Uterus (tissue), 2 donors: ENCODE results near the gene PCDHGA4.
"Not testable (repeated sequence)": the region's sequence is repeated elsewhere in the genome, so short reads cannot be mapped to it uniquely, and the experiment has no call there.

ENCODE experiments used
- POLR2A ChIP-seq, 2 donors: fragments of 450-650 bp; IDR thresholded peaks; one replicate each; pipeline ENCODE4 v1.6.1; 2016; ENCODE audit warnings: antibody characterized with exemption in 2 of 2, mild to moderate bottlenecking in 1 of 2, moderate library complexity in 1 of 2
- TF ChIP-seq, protein P1 (sequence below), 4 experiments: fragments of 200-600 bp in 2 of 4; fragments of 450-650 bp in 2 of 4; sonication (generic) in 2 of 4; IDR thresholded peaks; one replicate each; pipeline ENCODE4 v1.5.1; 2016 to 2019; ENCODE audit warnings: antibody characterized with exemption in 4 of 4, mild to moderate bottlenecking in 2 of 4, moderate library complexity in 1 of 4

DNA sequence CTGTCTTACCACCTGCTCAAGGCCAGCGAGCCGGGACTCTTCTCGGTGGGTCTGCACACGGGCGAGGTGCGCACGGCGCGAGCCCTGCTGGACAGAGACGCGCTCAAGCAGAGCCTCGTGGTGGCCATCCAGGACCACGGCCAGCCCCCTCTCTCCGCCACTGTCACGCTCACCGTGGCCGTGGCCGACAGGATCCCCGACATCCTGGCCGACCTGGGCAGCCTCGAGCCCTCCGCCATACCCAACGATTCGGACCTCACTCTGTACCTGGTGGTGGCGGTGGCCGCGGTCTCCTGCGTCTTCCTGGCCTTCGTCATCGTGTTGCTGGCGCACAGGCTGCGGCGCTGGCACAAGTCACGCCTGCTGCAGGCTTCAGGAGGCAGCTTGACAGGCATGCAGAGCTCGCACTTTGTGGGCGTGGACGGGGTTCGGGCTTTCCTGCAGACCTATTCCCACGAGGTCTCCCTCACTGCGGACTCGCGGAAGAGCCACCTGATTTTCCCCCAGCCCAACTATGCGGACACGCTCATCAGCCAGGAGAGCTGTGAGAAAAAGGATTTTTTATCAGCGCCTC lies 14.0 kb upstream of the PCDHGA4 start:
- TF ChIP-seq, protein P1, sequence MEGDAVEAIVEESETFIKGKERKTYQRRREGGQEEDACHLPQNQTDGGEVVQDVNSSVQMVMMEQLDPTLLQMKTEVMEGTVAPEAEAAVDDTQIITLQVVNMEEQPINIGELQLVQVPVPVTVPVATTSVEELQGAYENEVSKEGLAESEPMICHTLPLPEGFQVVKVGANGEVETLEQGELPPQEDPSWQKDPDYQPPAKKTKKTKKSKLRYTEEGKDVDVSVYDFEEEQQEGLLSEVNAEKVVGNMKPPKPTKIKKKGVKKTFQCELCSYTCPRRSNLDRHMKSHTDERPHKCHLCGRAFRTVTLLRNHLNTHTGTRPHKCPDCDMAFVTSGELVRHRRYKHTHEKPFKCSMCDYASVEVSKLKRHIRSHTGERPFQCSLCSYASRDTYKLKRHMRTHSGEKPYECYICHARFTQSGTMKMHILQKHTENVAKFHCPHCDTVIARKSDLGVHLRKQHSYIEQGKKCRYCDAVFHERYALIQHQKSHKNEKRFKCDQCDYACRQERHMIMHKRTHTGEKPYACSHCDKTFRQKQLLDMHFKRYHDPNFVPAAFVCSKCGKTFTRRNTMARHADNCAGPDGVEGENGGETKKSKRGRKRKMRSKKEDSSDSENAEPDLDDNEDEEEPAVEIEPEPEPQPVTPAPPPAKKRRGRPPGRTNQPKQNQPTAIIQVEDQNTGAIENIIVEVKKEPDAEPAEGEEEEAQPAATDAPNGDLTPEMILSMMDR (IDR thresholded peaks at IDR 0.05) = not testable (repeated sequence)
- TF ChIP-seq POLR2A (IDR thresholded peaks at IDR 0.05) = not testable (repeated sequence)
